Measurements from ENCODE around the gene RABGGTA. TPM values are rescaled to one million over a fixed set of nuclear protein-coding genes. Genes with fewer than 3 reads are reported as not detected.
"Not testable (repeated sequence)": the region's sequence is repeated elsewhere in the genome, so short reads cannot be mapped to it uniquely, and the experiment has no call there.

The RABGGTA gene
- total RNA-seq, 1 donor from 2014 or later, result 21.5 TPM

DNA sequence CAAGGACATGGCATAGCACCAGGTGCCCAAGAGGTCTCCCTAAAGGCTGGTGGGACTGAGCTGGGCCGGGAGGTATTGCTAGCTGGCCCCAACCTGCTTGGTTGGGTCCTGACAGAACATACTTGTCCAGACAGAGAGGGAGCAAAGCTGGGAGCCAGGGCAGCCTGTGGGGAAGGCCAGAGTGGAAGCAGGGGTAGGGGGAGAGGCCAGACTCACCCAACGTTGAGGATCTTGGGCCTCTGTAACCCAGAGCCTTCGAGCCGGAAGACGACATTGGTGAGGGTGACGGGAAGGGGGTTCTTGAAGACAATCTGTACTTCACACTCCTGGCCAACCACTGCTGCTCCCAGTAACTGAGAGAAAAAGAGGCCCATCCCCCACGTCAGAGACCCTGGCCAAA is 17.5 kb downstream of the RABGGTA start:
- intact Hi-C loops (cut with DNase I), result no loop called here
- DNase-seq (ENCODE audit: missing footprints) (no peak), ATAC-seq (no peak)

DNA sequence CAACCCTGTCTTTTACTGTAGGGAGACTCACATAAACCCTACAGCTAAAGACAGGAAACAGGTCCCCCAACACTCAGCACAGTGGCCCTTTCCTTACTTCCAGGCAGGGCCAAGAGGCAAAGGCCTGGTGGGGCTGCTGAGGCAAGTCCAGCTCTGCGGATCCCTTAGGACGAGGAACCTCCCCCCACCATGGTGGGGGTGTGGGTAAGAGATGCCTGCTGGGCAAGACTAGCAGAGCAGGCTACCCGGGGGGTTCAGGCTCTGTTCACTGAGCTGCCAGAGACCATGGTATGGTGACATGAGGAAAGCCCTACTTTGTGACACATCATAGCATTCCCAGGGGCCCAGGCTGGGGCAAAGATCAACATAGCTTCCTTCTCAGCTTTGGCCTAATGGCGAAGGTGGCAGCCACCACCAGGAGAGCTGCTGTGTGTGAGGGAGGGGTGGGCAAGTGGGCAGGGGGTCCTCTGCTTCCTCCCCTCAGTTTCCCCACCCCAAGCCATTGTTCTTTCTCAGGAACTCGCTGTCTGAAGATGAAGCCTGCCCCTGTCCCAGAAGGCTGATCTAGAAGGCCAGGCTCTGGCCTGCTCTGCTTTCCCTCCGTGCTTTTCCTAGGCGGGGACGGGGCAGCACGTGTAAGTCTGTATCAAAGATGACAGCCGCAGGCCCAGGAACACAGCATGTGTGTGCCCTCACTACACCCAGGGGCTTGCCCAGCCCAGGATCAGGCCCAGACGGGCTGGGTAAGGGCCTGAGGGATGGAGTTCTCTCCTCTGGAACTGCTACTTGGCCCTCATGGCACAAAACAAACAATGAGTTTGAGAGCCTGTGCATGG is 18.9 kb downstream of the RABGGTA start:
- DNase-seq (ENCODE audit: missing footprints) (no peak), ATAC-seq (no peak)
- intact Hi-C loops (cut with DNase I), result no loop called here

DNA sequence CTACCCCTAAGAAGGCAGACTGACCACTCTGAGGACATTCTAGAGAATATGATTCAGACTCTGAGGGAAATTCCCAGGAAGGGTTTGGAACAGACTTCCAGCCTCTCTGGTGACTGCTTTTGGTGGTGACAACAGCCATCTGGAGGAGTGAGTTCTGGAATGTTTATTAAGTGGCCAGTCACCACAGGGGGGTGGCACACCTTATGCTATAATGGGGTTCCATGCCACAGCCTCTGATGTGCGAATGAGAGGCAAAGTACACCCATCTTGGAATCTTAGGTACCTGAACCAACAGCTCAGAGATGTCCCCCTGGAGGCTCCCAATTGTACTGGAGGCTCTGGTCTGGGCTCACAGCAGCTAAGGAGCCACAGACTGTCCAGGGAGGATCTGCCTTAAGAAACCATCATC is 19.5 kb downstream of the RABGGTA start:
- intact Hi-C loops (cut with DNase I), result no loop called here
- ATAC-seq (no peak), DNase-seq (ENCODE audit: missing footprints) (no peak)

DNA sequence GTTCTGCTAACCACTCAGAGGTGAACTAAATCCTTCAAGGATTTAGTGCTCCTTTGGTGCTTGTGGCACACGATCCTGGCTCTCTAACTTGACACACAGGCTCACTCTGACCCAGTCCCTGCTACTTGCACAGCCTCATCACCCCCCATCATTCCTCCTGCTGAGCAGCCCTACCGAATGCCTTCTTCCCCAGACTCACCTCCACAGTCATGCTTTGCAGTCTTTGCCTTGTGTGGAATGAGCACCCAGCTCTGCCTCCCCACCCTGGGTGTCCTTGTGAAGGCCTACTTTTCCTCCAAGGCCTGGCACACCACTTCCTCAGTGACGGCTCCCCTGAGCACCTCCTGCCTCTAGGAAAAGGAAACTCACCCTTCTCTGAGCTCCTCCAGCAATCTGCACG is 21.0 kb downstream of the RABGGTA start:
- ATAC-seq, result no peak
- DNase-seq (ENCODE audit: missing footprints), result no peak
- intact Hi-C loops (cut with DNase I), result no loop called here

DNA sequence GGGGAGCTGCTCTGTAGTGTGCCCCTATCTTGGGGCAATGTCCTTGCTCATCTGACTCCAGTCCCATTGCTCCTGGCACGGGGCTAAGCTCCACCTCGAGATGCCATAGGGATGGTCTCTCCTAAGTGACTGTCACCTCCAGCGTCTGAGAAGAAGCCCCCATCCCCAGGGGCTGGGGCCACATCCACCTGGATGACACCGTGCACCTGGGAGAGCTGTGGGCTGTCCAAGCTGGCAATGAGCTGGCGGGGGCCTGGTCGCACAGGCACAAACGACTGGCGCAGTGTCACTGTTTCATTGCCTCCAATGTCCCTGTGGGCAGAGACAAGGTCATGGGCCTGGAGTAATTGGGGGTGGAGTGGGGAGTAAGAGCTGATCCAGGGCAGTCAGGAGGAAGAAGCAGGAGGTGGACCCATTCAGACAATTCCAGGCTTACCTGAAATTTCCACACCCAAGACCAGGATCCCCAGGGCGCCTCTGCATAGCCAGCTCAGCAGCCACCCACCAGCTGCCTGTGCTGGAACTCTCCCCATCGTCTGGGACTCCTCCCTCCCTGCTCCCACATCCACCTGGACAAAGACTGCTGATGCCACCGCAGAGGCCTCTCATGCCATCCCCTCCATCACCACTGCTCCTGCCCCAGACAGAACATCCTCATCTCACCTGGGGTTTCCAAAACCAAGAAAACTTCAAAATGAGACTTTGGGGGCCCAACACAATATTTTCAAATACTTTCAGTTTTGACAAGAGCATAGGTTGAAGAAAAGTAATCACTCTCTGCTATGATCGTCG is 22.0 kb downstream of the RABGGTA start:
- intact Hi-C loops (cut with DNase I), result no loop called here
- ATAC-seq (no peak), DNase-seq (ENCODE audit: missing footprints) (no peak)

DNA sequence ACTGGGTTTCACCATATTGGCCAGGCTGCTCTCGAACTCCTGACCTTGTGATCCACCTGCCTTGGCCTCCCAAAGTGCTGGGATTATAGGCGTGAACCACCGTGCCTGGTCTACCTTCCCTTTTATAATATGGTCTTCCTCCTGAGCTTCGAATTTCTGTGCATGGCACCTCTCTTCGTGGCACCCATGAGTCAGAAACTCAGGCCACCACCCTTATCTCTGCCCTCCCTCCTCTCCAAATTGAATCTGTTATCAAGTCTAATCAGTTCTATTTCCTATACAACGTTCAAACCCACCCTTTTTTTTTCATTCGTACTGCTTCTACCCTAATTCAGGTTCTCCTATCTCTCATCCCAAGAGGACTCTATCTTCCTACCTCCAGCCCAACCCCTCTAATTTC is 24.0 kb downstream of the RABGGTA start:
- no peak for ATAC-seq
- intact Hi-C loops (cut with DNase I), result no loop called here
- no peak for DNase-seq (ENCODE audit: missing footprints)

DNA sequence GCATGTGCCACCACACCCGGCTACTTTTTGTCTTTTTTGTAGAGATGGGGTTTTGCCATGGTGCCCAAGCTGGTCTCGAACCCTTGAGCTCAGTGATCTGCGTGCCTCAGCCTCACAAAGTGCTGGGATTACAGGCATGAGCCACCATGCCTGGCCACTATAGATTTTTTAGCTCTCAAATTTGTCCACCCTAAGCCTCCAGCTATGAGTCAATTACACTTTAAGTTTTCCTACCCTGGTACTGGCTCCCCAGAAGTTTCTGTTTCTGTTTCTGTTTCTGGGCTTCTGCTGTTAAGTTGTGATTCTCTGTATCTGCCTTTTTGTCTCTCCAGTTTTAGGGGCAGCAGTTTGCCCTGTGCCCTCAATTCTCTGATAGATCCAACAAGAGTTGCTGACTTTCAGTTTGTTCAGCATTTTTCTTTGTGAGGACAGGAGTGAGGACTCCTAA is 24.6 kb downstream of the RABGGTA start:
- intact Hi-C loops (cut with DNase I), result no loop called here
- ATAC-seq (no peak), DNase-seq (ENCODE audit: missing footprints) (no peak)

DNA sequence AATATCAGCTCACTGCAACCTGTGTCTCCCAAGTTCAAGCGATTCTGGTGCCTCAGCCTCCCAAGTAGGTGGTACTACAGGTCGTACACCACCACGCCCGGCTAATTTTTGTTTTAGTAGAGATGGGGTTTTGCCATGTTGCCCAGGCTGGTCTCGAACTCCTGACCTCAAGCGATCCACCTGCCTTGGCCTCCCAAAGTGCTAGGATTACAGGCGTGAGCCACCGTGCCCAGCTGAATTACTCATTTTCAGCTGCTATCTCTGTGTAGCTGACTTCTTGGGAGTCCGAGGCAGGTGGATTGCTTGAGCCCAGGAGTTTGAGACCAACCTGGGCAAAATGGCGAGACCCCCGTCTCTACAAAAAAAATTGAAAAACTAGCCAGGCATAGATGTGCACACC is 26.0 kb downstream of the RABGGTA start:
- DNase-seq (ENCODE audit: missing footprints); ATAC-seq; intact Hi-C loops (cut with DNase I): not testable (repeated sequence)

DNA sequence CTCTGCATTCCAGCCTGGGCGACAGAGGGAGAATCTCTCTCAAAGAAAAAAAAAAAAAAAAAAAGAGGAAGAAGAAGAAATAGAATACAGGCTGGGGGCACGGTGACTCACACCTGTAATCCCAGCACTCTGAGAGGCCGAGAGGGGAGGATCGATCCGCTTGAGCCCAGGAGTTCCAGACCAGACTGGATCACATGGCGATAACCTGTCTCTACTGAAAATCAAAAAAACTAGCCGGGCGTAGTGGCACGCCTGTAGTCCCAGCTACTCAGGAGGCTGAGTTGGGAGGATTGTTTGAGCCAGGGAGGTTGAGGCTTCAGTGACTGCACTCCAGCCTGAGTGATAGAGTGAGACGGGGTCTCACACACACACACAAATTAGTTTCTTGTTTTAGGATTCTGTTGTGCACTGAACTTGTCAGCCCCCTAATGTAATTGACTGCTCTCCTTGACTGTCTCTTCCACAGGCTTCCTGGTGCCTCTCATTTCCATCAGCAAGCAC is 28.0 kb downstream of the RABGGTA start:
- DNase-seq (ENCODE audit: missing footprints) (no peak), ATAC-seq (no peak)
- intact Hi-C loops (cut with DNase I), result loop anchor here (1.0 to 2.0 kb wide), 3 partner anchors 29 to 193 kb away; no protein-coding TSS in a partner anchor

DNA sequence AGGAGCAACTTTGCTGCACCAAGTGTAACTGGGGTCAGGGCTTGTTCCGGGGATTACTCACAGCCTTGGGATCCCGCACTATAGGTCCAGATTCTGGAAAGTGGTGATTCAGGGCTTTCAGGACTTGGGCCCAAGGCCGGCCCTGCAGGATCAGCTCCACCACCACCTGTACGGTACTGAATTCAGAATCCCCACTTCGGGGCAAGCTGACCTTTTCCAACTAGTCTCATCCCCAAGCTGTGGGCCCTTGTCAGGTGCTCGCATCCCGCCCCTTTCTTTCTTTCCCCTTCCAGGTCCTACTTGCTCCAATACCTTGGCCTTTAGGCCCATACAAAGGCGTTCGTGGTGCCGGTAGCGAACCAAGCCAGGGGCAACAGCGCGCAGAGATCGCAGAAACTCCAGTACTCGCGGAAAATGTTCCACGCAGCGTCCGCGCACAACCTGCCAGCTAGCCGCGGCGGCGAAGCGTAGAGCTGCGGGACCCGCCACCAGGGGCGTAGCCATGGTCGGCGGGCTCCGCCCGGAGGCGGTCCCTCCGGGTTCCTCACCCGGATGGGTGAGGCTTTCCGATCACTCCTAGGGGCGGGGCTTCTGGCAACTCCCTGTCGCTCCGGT is 29.5 kb downstream of the RABGGTA start:
- intact Hi-C loops (cut with DNase I), result loop anchor here (1.0 to 2.0 kb wide), 3 partner anchors 27 to 195 kb away; partner anchors contain the start of gene RABGGTA
- DNase-seq (ENCODE audit: missing footprints) (peak; percentile 95), ATAC-seq (peak; percentile 94)

DNA sequence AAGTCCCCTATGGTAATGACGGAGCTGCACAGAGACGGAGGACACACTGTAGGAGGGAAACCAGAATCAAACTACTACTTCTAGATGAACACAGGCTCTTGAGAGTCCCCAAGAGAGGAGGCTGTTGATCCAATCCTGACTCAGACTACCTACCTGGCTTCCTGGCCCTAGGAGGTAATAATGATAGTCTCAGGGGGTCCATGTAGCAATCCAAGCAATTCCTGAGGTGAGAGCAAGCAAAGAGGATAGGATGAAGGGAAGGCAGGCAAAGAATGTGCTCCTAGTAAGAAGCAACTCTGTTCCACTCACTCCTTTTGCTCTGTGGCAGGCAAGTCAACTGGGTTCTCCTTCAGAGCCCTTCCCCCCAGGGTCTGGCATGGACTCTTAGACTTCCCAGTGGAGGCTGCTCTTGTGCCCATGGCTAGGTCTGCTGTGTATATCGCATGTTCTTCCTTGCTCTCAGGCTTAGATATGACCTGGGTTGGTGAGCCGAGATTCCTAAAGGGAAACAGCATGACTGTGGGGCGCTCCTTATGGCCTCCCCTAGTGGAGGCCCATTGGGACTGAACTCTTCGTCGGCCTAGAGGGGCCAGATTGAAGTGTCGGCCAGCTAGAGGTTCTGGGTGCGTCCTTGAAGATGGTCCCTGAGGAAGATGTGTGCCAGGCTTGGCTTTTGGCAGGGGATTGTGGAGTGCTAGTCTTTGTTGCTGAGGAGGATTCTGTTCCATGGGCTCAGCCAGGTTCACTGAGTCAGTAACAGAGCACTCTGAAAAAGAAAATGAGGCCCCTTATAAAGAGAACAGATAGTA is 31.1 kb downstream of the RABGGTA start:
- ATAC-seq (no peak), DNase-seq (ENCODE audit: missing footprints) (no peak)

DNA sequence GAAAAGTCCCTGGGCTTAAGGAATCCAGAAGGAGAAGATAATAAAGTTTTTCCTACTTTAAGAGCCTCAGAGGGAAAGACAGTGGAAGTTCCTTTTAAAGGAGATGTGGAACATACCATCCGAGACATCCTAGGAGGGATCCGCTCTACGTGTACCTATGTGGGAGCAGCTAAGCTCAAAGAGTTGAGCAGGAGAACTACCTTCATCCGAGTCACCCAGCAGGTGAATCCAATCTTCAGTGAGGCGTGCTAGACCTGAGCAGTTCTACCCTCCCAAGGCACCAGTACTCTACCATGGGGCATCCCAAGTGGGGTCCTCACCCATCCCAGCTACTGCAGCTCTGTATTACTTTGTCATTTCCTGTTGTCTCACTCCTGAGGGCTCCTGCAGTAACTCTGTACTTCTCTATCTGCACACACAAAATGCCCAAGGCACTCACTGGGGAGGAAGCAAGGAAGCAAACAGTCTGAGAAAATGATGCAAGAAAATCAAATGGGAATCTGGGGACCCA is 32.8 kb downstream of the RABGGTA start:
- intact Hi-C loops (cut with DNase I), result loop anchor here (2.0 kb wide), 1 partner anchor 50 kb away; the partner anchor contains the start of gene IPO4
- DNase-seq (ENCODE audit: missing footprints) (no peak), ATAC-seq (no peak)

More for the DNA sequence above, 31.1 kb downstream of the RABGGTA start:
- intact Hi-C loops (cut with DNase I), result no loop called here

DNA sequence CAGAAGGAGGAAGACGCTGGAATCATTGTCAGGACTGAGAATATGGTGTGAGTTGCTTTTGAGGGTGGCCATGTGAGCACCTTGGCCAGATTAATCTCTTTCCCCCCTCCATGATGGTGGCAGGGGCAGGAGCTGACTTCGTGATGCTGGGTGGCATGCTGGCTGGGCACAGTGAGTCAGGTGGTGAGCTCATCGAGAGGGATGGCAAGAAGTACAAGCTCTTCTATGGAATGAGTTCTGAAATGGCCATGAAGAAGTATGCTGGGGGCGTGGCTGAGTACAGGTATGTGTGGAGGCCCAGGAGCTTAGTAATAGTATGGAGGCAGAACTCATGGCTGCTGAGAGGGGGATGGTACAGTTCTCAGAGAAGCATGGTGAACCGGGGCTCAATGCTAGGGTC is 33.3 kb downstream of the RABGGTA start:
- ATAC-seq (no peak), DNase-seq (ENCODE audit: missing footprints) (no peak)
- intact Hi-C loops (cut with DNase I), result loop anchor here (2.0 kb wide), 1 partner anchor 49 kb away; the partner anchor contains the start of gene IPO4

DNA sequence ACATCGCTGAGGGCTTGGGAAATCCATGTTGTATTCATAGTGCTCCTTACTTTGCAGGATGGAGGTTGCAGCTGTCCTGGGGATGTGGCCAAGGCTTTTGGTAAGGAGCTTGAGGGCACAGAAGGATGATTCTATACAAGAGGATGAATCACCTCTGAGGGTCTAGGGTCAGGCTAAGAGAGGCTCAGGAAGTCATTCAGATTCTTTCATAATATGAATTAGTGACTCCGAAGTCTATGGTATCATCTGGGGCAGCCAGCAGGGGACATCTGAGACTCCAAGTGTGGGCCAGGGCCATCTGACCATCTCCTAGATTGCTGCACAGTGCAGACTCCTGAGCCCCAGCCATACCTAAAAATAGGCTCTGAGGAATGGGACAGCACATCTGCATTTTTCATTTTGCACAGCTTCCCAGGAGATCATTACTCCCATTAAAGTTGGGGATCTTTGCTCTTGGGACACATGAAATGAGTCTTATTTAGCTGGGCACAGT is 33.9 kb downstream of the RABGGTA start:
- ATAC-seq, result no peak
- no peak for DNase-seq (ENCODE audit: missing footprints)
- intact Hi-C loops (cut with DNase I), result no loop called here

DNA sequence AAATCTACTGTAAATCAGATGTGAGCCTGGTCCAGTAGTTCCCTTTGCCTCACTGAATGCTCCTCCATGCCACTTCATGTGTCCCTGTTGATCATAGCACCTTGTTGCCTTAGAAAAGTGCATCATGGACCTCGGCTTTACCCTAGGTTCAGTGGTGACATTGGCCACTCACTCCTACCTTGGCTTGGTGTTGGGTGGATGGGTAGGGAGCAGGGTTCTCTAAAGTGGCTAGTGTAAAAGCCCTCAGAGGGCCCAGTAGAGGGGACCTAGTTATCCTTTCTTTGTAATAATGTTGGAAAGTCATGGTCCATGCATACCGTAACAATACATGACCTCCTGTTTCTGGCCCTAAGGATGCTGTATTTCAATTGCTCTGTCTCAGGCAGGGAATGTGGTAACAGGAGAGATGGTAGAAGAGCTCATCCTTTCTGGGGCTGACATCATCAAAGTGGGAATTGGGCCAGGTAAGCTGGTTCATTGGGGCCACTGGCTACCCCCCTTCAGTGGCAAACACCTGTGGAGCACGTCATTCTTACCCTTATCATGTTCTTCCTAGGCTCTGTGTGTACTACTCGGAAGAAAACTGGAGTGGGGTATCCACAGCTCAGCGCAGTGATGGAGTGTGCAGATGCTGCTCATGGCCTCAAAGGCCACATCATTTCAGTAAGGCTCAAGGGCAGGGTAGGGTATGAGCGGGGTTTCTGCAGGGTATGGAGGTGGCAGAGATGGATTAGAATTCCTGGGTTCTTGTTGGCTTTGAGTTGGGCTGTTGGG is 34.5 kb downstream of the RABGGTA start:
- DNase-seq (ENCODE audit: missing footprints) (no peak), ATAC-seq (no peak)
- intact Hi-C loops (cut with DNase I), result no loop called here

DNA sequence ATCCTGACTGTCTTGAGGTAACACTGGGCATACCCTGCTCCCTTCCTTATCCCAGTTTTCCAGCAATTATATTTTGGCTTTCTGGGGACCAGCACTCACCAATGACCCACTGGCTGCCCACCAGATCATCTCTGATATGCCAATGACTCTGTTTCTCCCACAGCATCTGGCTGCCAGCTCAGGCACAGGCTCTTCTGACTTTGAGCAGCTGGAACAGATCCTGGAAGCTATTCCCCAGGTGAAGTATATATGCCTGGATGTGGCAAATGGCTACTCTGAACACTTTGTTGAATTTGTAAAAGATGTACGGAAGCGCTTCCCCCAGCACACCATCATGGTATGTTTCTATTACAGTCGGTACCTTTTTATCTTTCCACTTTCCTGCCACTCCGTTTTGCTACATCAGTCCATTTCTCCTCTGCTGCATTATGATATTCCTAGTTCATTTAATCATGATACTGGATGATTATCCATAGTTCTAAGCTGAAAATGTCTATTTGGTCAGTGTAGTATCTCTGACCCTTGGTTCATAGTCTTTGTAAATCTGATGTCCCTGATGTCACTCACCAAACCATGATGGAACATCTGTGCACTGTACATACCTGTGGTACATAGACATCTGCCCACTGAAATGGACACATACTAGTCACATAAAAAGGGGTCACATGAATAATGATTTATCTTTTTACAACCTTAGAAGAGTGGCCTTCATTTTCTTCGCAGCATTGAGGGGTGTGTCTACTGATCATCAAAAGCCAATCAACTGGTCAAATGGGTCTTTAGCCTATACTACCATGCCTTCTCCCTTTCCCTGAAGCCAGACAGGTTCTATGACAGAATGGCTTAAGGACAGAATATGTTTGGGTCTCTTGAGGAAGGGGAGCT is 35.4 kb downstream of the RABGGTA start:
- intact Hi-C loops (cut with DNase I), result no loop called here
- no peak for DNase-seq (ENCODE audit: missing footprints)
- ATAC-seq, result no peak

All from Right ventricle myocardium inferior (tissue), 1 donor.